ENCODE measurements around the gene SPACA9.
A peak's percentile ranks its signal among the peaks of the same experiment; 100 is the strongest.

The SPACA9 gene

GRCh38 chr9:132873403-132873802 is 5.3 kb upstream of the SPACA9 start:
- Histone ChIP-seq H3K27ac (ENCODE audit: low read length, poor library complexity, severe bottlenecking) (no peak overlapping the region), H3K4me3 (ENCODE audit: insufficient read depth in 1 of 2, low read depth in 1 of 2, low read length in 2 of 2) (no peak overlapping the region), H3K79me1 (replicated peaks; ENCODE audit: low read length, poor library complexity, severe bottlenecking) (peaks cover 4% of the 10 kb centered on the region), H3K9ac (ENCODE audit: low read length) (no peak overlapping the region), H2AK5ac (ENCODE audit: low read length, severe bottlenecking) (no peak overlapping the region), H3K18ac (ENCODE audit: low read depth in 1 of 2, low read length in 2 of 2) (no peak overlapping the region), H3K36me3 (ENCODE audit: control insufficient read depth in 1 of 2, insufficient read depth in 2 of 2, low read depth in 1 of 2, low read length in 2 of 2) (no peaks in the 10 kb centered on the region), H2BK12ac (ENCODE audit: low read length in 2 of 2) (no peak overlapping the region), H3K4ac (ENCODE audit: low read depth in 1 of 2, low read length in 2 of 2) (no peak overlapping the region), H4K8ac (ENCODE audit: low read length) (no peak overlapping the region), H2BK5ac (ENCODE audit: low read depth, low read length, poor library complexity, severe bottlenecking) (no peak overlapping the region), H3K27me3 (ENCODE audit: control insufficient read depth in 1 of 2, insufficient read depth in 1 of 2, low read length in 2 of 2) (peaks cover 3 to 37% of the 10 kb centered on the region in 2 experiments), H3K4me2 (ENCODE audit: low read length, poor library complexity, severe bottlenecking) (no peak overlapping the region), H2BK120ac (ENCODE audit: low read depth, low read length) (no peak overlapping the region), H3K14ac (ENCODE audit: low read length in 2 of 2) (no peak overlapping the region), H2AFZ (ENCODE audit: low read depth, low read length) (no peak overlapping the region), H3K23ac (ENCODE audit: low read length in 2 of 2) (no peak overlapping the region), H4K91ac (ENCODE audit: low read length) (no peak overlapping the region), H3K9me3 (ENCODE audit: control insufficient read depth, low read length) (no peaks in the 10 kb centered on the region), H2BK15ac (ENCODE audit: low read depth, poor library complexity, severe bottlenecking) (no peak overlapping the region), H3K4me1 (ENCODE audit: control insufficient read depth, insufficient read depth, low read depth, low read length) (peaks cover 8% of the 10 kb centered on the region)
- no peak for DNase-seq
- 82% methylated on average over 6 of the region's 7 CpGs for WGBS

GRCh38 chr9:132875159-132875558 is 3.5 kb upstream of the SPACA9 start:
- Histone ChIP-seq H3K18ac (ENCODE audit: low read depth in 1 of 2, low read length in 2 of 2) (no peak overlapping the region), H3K4ac (ENCODE audit: low read depth in 1 of 2, low read length in 2 of 2) (no peak overlapping the region), H3K4me2 (ENCODE audit: low read length, poor library complexity, severe bottlenecking) (no peak overlapping the region), H3K9ac (ENCODE audit: low read length) (no peak overlapping the region), H2BK15ac (ENCODE audit: low read depth, poor library complexity, severe bottlenecking) (no peak overlapping the region), H3K4me3 (ENCODE audit: insufficient read depth in 1 of 2, low read depth in 1 of 2, low read length in 2 of 2) (no peak overlapping the region), H3K9me3 (ENCODE audit: control insufficient read depth, low read length) (no peaks in the 10 kb centered on the region), H4K91ac (ENCODE audit: low read length) (no peak overlapping the region), H3K27me3 (ENCODE audit: control insufficient read depth in 1 of 2, insufficient read depth in 1 of 2, low read length in 2 of 2) (peaks cover 3 to 37% of the 10 kb centered on the region in 2 experiments), H2BK5ac (ENCODE audit: low read depth, low read length, poor library complexity, severe bottlenecking) (no peak overlapping the region), H3K23ac (ENCODE audit: low read length in 2 of 2) (no peak overlapping the region), H3K27ac (ENCODE audit: low read length, poor library complexity, severe bottlenecking) (no peak overlapping the region), H2BK12ac (ENCODE audit: low read length in 2 of 2) (no peak overlapping the region), H3K36me3 (ENCODE audit: control insufficient read depth in 1 of 2, insufficient read depth in 2 of 2, low read depth in 1 of 2, low read length in 2 of 2) (no peaks in the 10 kb centered on the region), H3K79me1 (replicated peaks; ENCODE audit: low read length, poor library complexity, severe bottlenecking) (peaks cover 4% of the 10 kb centered on the region), H2BK120ac (ENCODE audit: low read depth, low read length) (no peak overlapping the region), H2AK5ac (ENCODE audit: low read length, severe bottlenecking) (no peak overlapping the region), H2AFZ (ENCODE audit: low read depth, low read length) (no peak overlapping the region), H3K14ac (ENCODE audit: low read length in 2 of 2) (no peak overlapping the region), H4K8ac (ENCODE audit: low read length) (no peak overlapping the region), H3K4me1 (ENCODE audit: control insufficient read depth, insufficient read depth, low read depth, low read length) (peaks cover 11% of the 10 kb centered on the region)
- WGBS, result 63% methylated on average over 4 of the region's 5 CpGs
- no peak for DNase-seq

GRCh38 chr9:132876849-132877248 is 1.8 kb upstream of the SPACA9 start:
- no peak overlapping the region for H2BK120ac ChIP-seq (ENCODE audit: low read depth, low read length)
- no peak overlapping the region for H2BK12ac ChIP-seq (ENCODE audit: low read length in 2 of 2)
- H3K4ac ChIP-seq (ENCODE audit: low read depth in 1 of 2, low read length in 2 of 2), result no peak overlapping the region
- no peak overlapping the region for H2AFZ ChIP-seq (ENCODE audit: low read depth, low read length)
- no peak overlapping the region for H3K27ac ChIP-seq (ENCODE audit: low read length, poor library complexity, severe bottlenecking)
- H3K9ac ChIP-seq (ENCODE audit: low read length), result no peak overlapping the region
- no peak overlapping the region for H2BK15ac ChIP-seq (ENCODE audit: low read depth, poor library complexity, severe bottlenecking)
- DNase-seq, result no peak
- H3K36me3 ChIP-seq (ENCODE audit: control insufficient read depth in 1 of 2, insufficient read depth in 2 of 2, low read depth in 1 of 2, low read length in 2 of 2), result no peaks in the 10 kb centered on the region
- no peak overlapping the region for H2AK5ac ChIP-seq (ENCODE audit: low read length, severe bottlenecking)
- peaks cover 13% of the 10 kb centered on the region for H3K4me1 ChIP-seq (ENCODE audit: control insufficient read depth, insufficient read depth, low read depth, low read length)
- H4K8ac ChIP-seq (ENCODE audit: low read length), result no peak overlapping the region
- H3K4me3 ChIP-seq (ENCODE audit: insufficient read depth in 1 of 2, low read depth in 1 of 2, low read length in 2 of 2), result no peak overlapping the region
- no peaks in the 10 kb centered on the region for H3K9me3 ChIP-seq (ENCODE audit: control insufficient read depth, low read length)
- H3K18ac ChIP-seq (ENCODE audit: low read depth in 1 of 2, low read length in 2 of 2), result no peak overlapping the region
- WGBS, result 97% methylated on average over 3 of the region's 3 CpGs
- H3K4me2 ChIP-seq (ENCODE audit: low read length, poor library complexity, severe bottlenecking), result no peak overlapping the region
- no peak overlapping the region for H3K14ac ChIP-seq (ENCODE audit: low read length in 2 of 2)
- no peak overlapping the region for H4K91ac ChIP-seq (ENCODE audit: low read length)
- no peak overlapping the region for H2BK5ac ChIP-seq (ENCODE audit: low read depth, low read length, poor library complexity, severe bottlenecking)
- H3K27me3 ChIP-seq (ENCODE audit: control insufficient read depth in 1 of 2, insufficient read depth in 1 of 2, low read length in 2 of 2), result peaks cover 0 to 32% of the 10 kb centered on the region in 2 experiments
- H3K23ac ChIP-seq (ENCODE audit: low read length in 2 of 2), result no peak overlapping the region
- peaks cover 4% of the 10 kb centered on the region for H3K79me1 ChIP-seq (replicated peaks; ENCODE audit: low read length, poor library complexity, severe bottlenecking)

- Histone ChIP-seq H3K9me3 (ENCODE audit: control insufficient read depth, low read length) (no peaks in the 10 kb centered on the region), H2BK12ac (ENCODE audit: low read length in 2 of 2) (no peak overlapping the region), H3K4ac (ENCODE audit: low read depth in 1 of 2, low read length in 2 of 2) (peak overlapping the region in 1 of 2 experiments; percentile 35), H3K27ac (ENCODE audit: low read length, poor library complexity, severe bottlenecking) (no peak overlapping the region), H3K4me2 (ENCODE audit: low read length, poor library complexity, severe bottlenecking) (peak overlapping the region; percentile 88), H3K23ac (ENCODE audit: low read length in 2 of 2) (peak overlapping the region in 1 of 2 experiments; percentile 14), H3K27me3 (ENCODE audit: control insufficient read depth in 1 of 2, insufficient read depth in 1 of 2, low read length in 2 of 2) (peaks cover 0 to 32% of the 10 kb centered on the region in 2 experiments), H3K36me3 (ENCODE audit: control insufficient read depth in 1 of 2, insufficient read depth in 2 of 2, low read depth in 1 of 2, low read length in 2 of 2) (no peaks in the 10 kb centered on the region), H4K8ac (ENCODE audit: low read length) (peak overlapping the region; percentile 96), H2AK5ac (ENCODE audit: low read length, severe bottlenecking) (no peak overlapping the region), H2AFZ (ENCODE audit: low read depth, low read length) (peak overlapping the region; percentile 100), H3K4me1 (ENCODE audit: control insufficient read depth, insufficient read depth, low read depth, low read length) (peaks cover 14% of the 10 kb centered on the region), H2BK5ac (ENCODE audit: low read depth, low read length, poor library complexity, severe bottlenecking) (no peak overlapping the region), H2BK120ac (ENCODE audit: low read depth, low read length) (no peak overlapping the region), H4K91ac (ENCODE audit: low read length) (no peak overlapping the region), H3K4me3 (ENCODE audit: insufficient read depth in 1 of 2, low read depth in 1 of 2, low read length in 2 of 2) (peak overlapping the region; percentile 93 to 97), H3K14ac (ENCODE audit: low read length in 2 of 2) (no peak overlapping the region), H3K18ac (ENCODE audit: low read depth in 1 of 2, low read length in 2 of 2) (peak overlapping the region in 1 of 2 experiments; percentile 81), H2BK15ac (ENCODE audit: low read depth, poor library complexity, severe bottlenecking) (no peak overlapping the region), H3K79me1 (replicated peaks; ENCODE audit: low read length, poor library complexity, severe bottlenecking) (peaks cover 4% of the 10 kb centered on the region), H3K9ac (ENCODE audit: low read length) (peak overlapping the region; percentile 100)
- 55% methylated on average over 14 of the region's 14 CpGs for WGBS
- no peak for DNase-seq
These were observed 1.3 kb upstream of the SPACA9 start for GRCh38 chr9:132877458-132877823.

All from mesenchymal stem cell (in vitro differentiated cells and primary cell).